RPMI8226 (cell line): ENCODE data around the gene LHX4.

Experiments used
- DNase-seq: peaks from one replicate; pipeline ENCODE4 v3.0.0-alpha.2; 2015

The LHX4 gene

DNA sequence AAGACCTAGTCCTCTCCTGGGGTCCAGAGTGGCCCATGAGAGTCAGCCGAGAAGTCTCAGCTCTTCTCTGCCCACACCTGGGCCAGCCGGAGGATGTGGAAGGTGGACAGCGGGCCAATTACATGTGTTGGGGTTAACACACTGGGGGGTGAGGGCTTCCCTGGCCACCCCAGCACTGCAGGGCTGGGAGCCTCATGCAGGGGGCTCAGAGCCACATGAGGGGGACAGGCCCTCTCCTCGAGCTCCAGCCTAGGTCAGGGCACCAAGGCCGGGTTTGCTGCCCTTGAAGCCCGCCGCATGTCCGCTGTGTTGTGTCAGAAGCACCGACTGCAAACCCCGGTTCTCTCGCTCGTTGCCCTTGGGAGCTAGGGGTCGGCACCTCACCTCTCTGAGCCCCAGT is 30.5 kb downstream of the LHX4 start:
- DNase-seq = no peak

DNA sequence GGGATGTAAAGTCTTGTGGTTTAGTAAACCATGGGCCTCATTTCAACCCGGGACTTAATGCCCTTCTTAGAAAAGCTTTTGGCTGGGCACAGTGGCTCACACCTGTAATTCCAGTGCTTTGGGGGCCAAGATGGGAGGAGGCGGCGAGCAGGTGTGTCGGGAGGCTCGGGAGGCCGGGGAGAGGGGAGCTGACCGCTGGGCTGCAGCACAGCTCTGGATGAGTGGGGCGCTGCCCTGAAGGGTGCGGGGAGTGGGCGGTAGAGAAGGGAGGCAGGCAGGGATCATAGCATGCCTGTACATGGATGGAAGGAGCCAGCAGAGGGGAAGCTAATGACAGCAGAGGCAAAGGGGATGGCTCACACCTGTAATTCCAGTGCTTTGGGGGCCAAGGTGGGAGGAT is 31.0 kb downstream of the LHX4 start:
- no peak for DNase-seq

DNA sequence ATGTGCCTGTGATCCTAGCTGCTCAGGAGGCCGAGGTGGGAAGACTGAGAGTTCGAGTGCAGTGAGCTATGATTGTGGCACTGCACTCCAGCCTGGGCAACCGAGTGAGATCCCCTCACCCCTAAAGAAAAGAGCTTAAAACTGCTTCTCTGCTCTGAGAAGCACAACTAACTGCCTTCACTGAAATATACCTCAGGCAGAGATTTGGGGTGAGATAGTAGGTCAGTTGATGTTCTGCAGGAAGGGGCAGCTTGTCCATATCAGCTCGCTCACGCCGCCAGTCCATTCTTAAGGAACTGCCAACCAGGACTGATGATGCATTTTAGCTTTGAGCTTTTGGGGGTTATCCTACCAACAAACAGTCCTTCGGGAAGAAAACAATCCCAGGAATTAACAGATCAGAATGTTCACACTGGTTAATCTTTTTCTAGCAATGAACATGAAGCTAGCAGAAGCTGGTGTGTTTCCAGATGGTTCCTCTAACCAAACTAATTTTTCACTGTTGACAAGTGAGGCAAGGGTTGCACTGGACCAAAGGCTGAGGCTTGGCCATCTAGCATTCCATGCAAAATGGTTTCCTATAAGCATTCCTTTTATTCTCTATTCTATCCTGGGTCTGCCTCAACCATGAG is 31.6 kb downstream of the LHX4 start:
- DNase-seq = no peak

DNA sequence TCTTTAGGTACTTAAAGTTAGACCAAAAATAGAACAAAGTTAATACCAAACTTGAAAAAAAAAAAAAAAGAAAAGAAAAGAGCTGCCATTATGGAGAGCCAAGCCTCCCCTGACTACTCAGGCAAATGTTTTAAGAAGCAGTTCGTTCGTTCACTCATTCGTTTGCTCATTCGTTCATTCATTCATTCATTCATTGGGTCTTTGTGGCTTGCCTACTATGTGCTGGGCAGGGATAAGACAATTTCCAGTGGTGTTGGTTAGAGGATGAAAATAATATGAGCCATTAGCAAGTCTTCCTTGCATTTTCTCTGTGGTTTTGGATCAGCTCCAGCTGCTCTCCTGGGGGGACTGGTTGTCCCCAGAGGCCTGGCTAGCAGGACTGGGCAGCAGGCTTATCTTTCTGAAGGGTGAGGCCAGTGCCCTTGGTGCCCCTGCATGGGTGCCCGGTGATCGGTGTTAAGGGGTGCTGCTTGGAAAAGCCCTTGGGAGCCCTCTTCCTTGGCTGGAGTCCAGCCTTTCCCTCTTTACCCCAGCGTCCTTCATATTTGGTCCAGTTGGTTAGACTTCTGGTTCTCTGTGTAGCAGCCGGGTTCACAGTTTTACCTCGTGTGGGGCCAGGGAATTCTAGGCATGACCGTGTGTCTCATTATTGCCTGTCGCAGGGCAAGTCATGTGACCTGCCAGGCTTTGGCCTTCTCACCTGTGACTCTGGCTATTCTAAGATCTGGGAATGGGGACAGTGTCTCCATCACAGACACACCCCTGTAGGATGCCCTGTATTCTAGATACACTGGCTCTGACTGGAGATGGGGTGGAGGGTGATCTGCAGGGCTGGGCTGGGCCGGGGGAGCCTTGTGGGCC is 32.8 kb downstream of the LHX4 start:
- no peak for DNase-seq

DNA sequence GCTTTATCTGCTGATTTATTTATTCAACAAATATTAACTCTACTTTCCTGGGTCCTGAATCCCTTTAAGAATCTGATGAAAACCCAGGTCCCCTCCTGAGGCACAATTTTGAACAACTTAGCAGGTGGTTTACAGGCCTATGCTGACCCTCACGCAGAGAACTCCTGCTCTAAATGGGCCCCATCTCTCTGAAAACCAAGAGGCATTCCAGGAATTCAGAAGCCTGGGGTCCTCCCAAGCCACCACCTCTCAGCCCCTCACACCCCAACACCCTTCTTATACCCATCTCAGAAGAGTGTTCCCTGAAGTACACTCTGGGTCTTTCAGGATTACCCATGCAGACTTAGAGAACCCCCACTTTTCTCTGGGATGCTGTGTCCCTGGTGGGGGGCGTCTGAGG is 34.5 kb downstream of the LHX4 start:
- no peak for DNase-seq

DNA sequence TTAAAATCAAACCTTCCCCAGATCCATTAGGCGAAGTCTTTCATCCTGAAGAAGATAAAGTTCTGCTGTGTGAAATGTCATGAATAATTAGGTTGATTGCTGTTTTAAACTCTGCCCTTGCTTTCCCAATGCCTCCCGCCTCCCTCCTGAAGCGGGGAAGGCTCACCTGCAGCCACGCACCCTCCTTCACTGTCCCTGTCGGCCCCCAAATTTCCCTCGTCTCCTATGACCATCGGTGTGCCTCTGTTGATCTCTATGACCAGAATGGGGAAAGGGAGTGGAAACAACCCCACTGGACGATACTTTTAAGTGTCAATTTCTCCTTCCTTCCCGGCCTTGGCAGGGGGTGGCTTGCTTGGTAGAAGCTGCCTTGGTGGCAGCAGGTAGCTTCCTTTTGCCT is 35.1 kb downstream of the LHX4 start:
- no peak for DNase-seq

DNA sequence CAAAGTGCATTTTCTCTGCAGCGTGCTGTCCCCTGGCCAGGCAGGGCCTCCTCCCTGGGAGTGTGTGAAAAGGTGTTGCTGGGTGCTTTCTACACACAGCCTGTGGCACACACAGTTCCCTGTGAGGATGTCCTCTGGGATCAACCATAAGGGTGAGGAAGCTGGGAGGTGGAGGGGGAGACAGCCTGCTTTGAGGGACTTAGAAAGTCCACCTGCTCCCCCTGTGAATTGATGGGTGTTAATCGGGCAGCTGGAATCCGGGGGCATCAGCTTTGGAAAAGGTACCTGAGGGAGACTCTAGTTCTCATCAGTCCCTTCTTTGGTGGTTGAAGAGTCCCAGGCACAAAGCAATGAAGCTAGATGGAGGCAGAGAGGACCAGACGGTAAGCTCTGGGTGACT is 35.8 kb downstream of the LHX4 start:
- no peak for DNase-seq

DNA sequence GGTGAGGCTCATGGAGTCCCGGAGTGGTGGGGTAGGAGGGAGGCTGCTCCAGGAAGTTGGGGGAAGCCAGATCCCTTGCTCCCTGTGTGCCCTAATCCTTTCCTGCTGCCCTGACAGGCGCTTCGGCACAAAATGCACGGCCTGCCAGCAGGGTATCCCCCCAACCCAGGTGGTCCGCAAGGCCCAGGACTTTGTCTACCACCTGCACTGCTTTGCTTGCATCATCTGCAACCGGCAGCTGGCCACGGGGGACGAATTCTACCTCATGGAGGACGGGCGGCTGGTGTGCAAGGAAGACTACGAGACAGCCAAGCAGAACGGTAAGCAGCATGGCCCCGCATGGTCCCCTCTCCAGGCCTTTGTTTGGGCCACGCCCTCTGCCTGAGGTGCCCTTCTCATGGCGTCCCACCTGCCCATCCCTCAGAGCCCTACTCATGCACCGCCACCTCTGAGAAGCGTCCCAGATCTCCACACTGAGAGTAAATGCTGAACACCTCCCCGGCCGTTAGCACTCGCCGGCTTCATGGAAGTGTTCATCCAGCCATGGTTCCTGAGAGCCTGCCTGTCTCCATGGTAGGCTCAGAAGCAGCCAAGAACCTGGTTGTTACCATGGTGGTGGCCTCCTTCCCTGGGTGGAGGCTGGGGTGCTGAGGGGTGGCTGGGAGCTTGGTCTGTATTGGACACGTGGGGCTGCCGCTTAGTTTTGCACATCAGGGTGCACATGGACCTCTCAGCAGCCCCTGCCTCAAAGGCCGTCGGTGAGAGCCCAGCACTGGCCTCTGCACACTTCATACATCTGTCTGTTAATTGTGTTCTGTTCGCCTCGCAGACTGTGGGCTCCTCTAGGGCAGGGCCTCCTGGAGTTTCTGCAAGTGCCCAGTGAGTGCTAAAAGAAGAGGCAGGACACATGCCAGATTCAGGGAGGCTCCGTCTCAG is 36.5 kb downstream of the LHX4 start:
- DNase-seq = no peak

DNA sequence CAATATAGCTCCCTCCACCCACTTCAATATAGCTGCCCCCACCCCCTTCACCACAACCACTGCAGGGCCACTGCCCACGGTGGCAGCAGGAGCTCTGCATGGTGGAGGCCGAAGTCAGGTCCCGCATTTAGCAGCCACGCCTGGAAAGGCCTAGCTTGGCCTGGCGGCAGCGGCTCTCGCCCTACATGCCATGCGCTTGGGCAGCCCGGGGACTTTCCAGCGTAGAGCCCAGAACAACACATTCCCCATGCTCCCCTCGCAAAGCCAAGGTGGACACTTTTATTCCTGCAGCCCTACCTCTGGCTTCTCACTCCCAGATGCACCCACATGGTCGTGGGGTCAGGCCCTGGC is 37.1 kb downstream of the LHX4 start:
- DNase-seq = no peak

DNA sequence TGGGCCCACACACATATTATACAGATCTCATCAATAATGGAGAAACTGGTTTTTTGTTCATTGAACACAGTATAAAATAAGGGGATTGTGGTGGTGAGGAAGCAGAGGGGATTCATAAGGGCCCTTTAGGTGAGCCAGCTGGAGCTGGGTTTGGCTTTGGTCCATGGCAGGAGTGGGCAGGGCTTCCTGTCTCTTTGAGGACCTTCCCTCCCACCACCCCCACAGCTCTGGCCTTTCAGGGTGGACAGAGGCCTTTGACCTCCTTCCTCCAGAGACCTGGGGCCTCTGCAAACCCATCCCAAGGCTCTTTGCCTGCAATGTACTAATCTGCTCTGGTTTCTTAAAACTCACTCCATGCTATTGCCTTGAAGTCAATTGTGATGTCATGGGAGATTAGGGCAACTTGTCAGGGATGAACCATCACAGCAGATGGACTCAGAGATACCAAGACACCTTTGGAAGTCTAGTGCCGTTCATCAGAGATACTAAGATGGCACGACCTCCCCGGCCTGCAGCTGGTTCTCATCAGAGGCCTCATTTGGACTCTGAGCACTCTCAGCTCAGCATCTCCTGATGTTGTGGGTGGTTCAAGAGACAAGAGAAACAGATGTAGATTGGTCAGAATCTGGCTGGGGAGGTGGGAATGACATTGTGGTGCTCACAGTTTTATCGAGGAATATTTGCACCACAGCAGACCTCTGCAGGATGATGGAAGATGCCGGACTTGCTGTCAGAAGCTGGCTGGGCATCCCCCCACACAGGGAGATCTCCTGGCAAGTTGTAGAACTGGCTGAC is 37.9 kb downstream of the LHX4 start:
- DNase-seq = peak; percentile 1

DNA sequence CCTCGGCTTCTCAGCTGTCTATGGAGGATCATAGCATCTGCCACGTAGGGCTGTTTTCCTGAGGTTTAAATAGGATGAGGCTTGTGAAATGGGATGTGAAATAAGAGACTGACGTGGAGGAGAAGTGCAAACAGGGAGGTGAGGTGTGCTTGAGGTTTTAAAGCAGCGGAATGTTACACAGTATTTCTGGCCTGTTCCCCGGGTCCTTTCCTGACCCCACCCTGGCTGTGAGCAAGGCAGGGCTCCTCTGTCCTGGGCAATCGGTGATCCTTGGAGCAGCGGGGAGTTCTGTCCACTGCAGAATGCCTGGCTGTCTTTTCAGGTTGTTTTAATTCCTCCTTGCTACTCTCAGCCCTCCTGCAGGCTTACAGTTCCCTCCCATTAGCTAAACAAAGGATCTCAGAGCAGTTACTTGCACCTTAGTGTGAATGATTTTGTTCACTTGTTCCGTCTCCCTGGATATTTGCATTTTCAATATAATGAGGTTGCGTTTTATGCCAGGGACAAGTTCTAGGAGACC is 38.6 kb downstream of the LHX4 start:
- DNase-seq = peak; percentile 2

DNA sequence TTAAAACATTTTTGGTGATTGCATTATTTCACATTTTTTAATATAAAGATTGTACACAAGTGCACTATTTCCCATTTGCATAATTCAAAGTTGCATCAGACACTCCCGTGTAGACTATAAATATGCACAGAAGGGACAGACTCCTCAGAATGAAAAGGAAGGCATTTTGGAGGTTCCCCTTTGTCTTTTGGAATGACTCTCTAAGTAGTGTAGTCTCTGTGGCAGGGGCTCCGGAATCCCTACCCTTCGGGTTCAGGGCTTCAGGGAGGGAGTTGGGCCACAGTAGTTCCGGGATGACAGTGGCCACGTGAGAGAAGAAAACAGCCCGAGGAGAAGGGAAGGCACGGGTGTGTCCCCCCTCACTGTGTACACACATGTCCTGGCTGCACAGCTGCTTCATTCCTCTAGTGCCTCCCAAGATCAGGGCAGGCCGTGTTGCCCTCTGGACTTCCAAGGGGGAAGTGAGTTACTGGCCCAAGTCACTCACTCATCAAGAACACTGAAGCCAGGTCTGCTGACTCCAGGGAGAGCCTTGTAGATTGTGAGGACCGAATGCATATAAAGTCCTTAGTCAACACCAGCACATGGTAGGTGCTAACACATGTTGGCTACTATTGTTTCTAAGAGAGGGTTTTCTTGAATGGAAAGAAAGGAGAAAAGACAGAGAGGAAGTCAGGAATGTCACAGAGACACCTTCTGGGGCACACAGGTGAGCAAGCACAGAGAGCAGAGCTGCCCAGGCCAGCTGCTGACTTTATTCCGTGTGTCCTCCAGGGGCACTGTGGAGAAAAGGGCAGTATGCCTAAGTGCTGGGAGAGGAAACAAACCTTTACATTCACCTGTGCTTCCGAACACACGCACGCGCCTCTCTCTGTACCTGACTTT is 39.8 kb downstream of the LHX4 start:
- peak; percentile 61 for DNase-seq

DNA sequence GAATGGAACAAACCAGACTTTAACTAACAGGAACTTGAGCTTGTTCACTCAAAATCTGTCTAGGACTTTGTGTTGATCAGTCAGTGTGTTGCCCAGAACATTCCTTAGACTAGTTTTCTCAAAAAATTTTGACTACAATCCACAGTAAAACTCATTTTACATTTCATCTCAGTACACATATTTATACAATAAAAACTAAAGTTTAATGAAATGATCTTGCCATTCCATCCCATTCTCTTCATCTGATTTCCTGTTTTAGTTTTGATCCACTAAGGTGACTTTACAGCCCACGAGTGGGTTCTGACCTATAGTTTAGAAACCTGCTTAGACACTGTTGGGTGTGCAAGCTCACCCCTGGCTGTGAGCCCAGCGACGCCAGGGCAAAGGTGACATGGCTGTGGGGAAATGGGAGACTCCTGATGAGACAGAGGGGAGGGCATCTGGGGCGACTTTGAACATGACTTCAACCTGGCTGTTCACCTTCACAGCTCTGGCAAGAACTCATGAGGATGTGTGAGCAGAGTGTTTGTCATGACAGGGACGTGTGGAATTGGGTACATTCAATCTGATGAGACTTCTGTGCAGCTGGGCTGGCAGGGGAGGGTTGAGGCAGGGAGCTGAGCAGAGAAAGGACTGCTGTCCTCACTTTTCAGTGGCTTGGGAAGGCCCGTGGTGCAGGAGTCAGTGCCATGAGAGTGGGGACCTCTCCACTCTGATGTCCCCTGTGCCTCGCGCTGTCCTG is 40.6 kb downstream of the LHX4 start:
- DNase-seq = peak; percentile 1

DNA sequence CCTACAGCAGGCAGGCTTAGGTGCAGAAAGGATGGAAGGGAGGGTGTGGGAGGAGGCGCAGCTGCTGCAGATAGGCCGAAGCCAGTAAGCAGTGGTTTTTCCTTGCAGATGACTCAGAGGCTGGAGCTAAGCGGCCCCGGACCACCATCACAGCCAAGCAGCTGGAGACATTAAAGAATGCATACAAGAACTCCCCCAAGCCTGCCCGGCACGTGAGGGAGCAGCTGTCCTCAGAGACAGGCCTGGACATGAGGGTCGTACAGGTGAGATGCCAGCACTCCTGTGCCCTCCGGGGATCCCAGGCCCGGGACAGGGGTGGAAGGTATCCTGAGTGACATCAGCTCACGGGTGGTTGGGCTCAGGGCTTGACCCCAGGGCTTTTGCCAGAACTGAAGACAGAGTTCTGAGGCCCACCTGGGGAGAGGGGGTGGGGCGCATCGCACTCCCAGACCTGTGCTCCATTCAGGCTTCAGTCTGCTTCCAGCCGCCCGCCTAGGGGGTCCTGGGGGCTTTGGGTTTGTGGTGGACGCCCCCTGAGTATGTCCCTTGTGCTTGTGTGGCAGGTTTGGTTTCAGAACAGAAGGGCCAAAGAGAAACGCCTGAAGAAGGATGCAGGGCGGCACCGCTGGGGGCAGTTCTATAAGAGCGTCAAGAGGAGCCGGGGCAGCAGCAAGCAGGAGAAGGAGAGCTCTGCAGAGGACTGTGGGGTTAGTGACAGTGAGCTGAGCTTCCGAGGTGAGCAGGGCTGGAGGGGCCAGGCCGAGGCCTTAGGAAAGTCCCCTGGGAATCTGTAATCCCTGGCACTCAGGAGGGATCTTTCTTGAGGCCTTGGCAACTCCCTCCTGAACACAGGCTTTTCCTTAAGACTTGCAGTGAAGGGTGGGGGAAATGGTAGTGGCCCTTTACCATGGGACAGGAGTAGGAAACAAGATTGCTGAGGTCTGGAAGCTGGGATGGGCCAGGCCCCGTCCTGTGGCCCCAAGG is 41.5 kb downstream of the LHX4 start:
- DNase-seq = peak; percentile 2

DNA sequence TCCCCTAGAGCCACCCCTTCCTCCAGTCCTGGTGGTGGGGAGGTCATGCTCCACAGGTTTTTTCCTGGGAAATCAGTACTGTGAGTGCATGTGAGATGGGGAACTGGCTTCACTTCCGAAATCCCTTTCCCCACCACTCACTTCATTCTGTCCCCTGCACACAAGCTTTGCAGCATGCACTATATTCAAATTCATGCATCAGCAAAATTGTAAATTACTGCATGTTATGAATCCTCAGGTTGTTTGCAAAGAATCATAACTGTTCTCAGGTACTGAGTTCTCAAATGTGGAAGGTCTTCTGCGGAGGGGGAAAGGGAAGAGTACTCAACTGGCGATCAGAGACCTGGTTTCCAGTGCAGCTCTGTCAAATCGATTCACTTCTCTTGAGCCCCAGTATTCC is 42.3 kb downstream of the LHX4 start:
- no peak for DNase-seq

DNA sequence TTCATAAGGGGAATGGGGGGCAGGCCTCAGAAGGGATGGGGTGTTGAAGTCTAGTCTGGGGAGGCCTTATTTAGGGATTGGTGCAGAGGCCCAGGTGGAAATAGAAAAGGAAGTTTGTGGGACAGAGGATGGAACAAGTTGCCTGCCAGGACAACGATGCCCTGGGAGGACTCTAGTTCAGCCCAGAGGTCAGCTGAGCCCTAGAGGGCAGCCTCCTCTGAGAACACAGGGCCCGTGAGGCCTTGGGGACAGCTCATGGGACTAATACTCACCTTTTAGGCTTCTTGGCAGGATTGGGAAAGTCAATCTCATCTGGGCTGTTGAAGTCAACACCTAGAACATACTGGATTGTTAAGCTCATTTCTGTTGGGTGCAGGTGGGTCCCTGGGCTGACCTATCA is 43.0 kb downstream of the LHX4 start:
- no peak for DNase-seq

DNA sequence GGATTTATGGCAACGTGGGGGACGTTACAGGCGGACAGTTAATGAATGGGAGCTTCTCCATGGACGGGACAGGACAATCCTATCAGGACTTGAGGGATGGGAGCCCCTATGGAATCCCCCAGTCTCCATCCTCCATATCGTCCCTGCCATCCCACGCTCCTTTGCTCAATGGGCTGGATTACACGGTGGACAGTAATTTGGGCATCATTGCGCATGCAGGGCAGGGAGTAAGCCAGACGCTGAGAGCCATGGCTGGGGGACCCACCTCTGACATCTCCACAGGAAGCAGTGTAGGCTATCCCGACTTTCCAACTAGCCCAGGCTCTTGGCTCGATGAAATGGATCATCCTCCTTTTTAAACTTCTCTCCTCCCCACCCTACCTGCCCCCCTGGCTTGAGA is 44.2 kb downstream of the LHX4 start:
- DNase-seq = no peak

DNA sequence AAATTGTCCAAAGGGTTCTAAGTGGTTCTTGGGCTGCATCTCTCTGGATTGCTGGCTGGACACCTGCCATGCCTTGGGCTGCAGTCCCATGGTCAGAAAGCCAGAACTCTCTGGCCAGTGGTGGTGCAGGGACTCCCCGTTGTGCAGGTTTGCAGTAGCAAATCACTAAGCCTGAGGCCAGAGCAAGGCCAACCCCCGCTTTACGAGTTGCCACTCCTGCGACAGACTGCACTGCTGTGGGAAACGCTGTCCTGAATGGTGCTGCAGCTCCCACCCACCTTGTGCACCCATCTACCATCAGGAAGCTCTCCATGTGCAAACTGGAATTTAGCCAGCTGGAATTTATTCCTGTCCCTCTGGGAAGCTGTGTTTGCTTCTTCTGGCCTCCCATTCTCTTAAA is 45.7 kb downstream of the LHX4 start:
- no peak for DNase-seq

DNA sequence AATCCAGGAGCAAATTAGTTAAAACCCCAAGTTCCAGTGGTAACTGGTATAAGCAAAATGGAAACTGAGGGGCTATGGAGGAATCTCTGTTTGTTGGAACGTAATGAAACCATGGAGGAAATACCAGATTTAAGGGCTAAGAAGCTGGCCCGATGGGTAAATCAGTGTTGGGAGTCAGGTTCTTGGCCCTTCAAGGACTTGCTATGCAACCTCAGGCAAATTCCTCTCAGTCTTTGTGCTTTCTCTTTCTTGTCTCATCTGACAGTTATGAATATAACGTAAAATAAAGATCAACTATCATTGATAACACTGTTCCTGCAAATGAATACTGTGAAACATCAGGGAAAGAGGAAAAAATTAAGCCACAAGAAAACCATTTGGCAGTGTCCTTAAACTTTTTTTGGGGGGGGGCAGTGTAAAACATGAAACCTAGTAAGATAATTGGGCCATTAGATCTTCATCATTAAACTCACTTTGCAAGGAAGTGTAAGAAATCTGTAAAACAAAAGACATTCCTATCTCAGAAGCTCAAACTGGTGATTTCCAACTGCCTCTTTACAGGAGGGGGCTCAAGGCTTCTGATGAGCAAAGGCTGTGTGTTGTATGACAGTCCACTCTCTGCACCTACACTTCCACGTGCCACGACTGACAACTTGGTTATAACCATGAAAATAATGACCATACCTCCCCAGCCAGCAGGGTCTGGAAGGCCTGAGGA is 47.6 kb downstream of the LHX4 start:
- no peak for DNase-seq
